DND-41 (cell line): ENCODE results near the gene PPP1R1C.

Experiments used
- EZH2 ChIP-seq: IDR thresholded peaks from 3 replicates; pipeline ENCODE4 v1.6.1; 2012; ENCODE audit warnings: borderline replicate concordance, low read depth, mild to moderate bottlenecking, moderate library complexity, low read length, inconsistent platforms; ENCODE audit not compliant: severe bottlenecking
- TF ChIP-seq, protein P1 (sequence below): IDR thresholded peaks from 2 replicates; pipeline ENCODE4 v1.5.1; 2012; ENCODE audit warnings: borderline replicate concordance, low read length, moderate library complexity, mild to moderate bottlenecking; ENCODE audit not compliant: poor library complexity, severe bottlenecking; ENCODE audit errors: extremely low read depth

DNA sequence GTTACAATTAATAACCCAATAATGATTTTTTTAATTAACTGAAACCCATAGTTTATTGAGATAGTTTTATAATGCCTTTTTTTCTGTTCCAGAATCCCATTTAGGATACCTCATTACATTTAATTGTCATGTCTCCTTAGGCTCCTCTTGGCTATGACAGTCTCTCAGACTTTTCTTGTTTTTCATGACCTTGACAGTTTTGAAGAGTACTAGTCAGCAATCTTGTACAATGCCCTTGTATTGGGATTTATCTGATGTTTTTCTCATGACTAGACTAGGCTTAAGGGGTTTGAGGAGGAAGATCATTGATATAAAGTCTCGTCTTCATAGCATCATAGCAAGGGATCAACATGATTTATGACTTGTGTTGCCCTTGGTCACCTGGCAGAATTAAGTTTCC lies 72.4 kb downstream of the PPP1R1C start:
- TF ChIP-seq, protein P1, sequence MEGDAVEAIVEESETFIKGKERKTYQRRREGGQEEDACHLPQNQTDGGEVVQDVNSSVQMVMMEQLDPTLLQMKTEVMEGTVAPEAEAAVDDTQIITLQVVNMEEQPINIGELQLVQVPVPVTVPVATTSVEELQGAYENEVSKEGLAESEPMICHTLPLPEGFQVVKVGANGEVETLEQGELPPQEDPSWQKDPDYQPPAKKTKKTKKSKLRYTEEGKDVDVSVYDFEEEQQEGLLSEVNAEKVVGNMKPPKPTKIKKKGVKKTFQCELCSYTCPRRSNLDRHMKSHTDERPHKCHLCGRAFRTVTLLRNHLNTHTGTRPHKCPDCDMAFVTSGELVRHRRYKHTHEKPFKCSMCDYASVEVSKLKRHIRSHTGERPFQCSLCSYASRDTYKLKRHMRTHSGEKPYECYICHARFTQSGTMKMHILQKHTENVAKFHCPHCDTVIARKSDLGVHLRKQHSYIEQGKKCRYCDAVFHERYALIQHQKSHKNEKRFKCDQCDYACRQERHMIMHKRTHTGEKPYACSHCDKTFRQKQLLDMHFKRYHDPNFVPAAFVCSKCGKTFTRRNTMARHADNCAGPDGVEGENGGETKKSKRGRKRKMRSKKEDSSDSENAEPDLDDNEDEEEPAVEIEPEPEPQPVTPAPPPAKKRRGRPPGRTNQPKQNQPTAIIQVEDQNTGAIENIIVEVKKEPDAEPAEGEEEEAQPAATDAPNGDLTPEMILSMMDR = no peak
- no peak for TF ChIP-seq EZH2
